ENCODE data around the gene FHL3. TPM values are rescaled to one million over a fixed set of nuclear protein-coding genes. Genes with fewer than 3 reads are reported as not detected.

Gene FHL3
- total and polyA plus RNA-seq, 2 donors (not counting 3 experiments of a cell fraction or from before 2014, with no cell fraction given): 26.1 to 58.7 TPM

DNA sequence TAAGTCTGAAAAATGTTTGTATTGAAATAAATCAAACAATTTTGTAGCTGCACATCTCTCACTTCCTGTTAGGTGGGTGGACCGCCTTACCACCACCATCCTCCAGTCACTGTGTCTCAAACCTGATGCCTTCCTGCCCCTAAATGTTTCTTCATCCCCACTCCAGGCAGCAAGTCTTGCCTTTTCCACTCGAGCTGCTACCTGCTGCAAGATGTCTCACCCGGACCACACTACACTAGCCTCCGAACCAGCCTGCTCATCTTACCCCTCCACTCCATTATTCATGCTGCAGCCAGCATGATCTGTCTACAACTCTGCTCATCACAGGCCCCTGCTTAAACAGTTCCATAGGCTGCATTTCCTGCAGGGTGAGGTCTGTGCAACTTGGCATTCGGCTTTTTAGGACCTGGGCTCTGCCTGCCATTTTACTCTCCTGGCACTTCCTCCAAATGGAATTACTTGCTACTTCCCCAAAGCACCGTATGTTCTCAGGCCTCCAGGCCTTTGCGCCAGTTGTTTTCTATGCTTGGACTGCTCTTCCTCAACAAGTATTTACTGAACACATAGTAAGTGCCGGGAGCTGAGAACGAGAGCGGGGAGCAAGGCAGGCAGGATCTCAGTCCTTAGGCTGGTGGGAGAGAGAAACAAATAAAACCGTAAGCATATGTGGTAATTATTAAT is 10.3 kb downstream of the FHL3 start:
- no peak overlapping the region for H3K4me2 ChIP-seq (ENCODE audit: insufficient read depth, low read length)
- DNase-seq (ENCODE audit: low read depth, low spot score): no peak
- CTCF ChIA-PET: interaction anchor here (0.6 kb wide), 1 partner anchor 756 kb away, joined by 3 read pairs; no protein-coding TSS in a partner anchor

DNA sequence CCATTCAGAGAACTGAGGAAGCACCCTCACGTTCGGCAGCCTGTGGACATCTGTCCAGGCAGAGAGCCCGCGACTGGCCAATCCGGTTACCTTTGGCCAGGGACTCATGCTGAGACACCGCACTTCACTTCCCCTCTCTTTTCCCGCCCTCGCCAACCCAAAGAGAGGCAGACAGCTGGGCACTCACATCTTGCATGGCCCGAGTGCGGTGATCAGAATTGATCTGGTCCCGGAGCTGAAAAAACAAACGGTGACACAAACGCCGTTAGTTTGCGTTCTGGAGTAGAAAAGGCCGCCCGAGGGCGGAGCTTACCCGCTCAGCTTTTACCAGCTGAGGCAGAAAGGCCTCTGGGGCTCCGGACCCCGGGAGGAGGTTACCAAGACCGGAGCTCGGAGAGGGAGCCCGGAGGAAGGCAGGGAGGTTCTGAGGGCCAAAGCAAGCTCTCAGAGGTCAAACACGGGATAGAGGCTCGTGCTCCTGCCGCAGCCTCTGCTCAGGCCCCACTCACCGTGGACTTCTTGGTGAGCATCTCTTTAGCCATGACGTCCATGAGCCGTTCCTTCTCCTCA is 15.9 kb downstream of the FHL3 start:
- H2AFZ ChIP-seq (ENCODE audit: low read depth, low read length): peak overlapping the region; percentile 32
- no peaks in the 10 kb centered on the region for H3K9me3 ChIP-seq (replicated peaks; ENCODE audit: control insufficient read depth, insufficient read depth, low read length)
- FAIRE-seq (peak; percentile 21), DNase-seq (ENCODE audit: low read depth, low spot score) (no peak)
- H3K4me1 ChIP-seq (ENCODE audit: control insufficient read depth, extremely low read depth, insufficient read depth, low read length): peaks cover 9% of the 10 kb centered on the region
- peaks cover 9 to 11% of the 10 kb centered on the region in 2 experiments for H3K36me3 ChIP-seq (ENCODE audit: control insufficient read depth in 2 of 2, extremely low read depth in 1 of 2, insufficient read depth in 2 of 2, low read length in 2 of 2)
- ChIA-PET POLR2A (interaction anchor here (0.7 to 1.0 kb wide), 2 partner anchors 12 to 21 kb away, joined by 4 to 5 read pairs; no protein-coding TSS in a partner anchor), CTCF (interaction anchor here (0.7 to 3.5 kb wide), 8 partner anchors 14 to 846 kb away, joined by 3 to 37 read pairs (median 5); partner anchors contain the start of genes MTF1 and UTP11)
- intact Hi-C loops (cut with micrococcal nuclease): no loop called here
- TF ChIP-seq, protein P1, sequence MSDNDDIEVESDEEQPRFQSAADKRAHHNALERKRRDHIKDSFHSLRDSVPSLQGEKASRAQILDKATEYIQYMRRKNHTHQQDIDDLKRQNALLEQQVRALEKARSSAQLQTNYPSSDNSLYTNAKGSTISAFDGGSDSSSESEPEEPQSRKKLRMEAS (IDR thresholded peaks at IDR 0.05; ENCODE audit: insufficient read depth, insufficient read length): no peak
- no peak for TF ChIP-seq JUN (IDR thresholded peaks at IDR 0.05; ENCODE audit: borderline replicate concordance, insufficient read depth, insufficient read length, low read depth)
- TF ChIP-seq EZH2 (IDR thresholded peaks at IDR 0.05; ENCODE audit: borderline replicate concordance, low read depth, low read length, severe bottlenecking): no peak
- TF ChIP-seq FOS (IDR thresholded peaks at IDR 0.05; ENCODE audit: borderline replicate concordance, insufficient read depth, low read length): no peak
- TF ChIP-seq POLR2AphosphoS5 (IDR thresholded peaks at IDR 0.05; ENCODE audit: insufficient read depth, low read depth, low read length): no peak
- TF ChIP-seq, protein P2, sequence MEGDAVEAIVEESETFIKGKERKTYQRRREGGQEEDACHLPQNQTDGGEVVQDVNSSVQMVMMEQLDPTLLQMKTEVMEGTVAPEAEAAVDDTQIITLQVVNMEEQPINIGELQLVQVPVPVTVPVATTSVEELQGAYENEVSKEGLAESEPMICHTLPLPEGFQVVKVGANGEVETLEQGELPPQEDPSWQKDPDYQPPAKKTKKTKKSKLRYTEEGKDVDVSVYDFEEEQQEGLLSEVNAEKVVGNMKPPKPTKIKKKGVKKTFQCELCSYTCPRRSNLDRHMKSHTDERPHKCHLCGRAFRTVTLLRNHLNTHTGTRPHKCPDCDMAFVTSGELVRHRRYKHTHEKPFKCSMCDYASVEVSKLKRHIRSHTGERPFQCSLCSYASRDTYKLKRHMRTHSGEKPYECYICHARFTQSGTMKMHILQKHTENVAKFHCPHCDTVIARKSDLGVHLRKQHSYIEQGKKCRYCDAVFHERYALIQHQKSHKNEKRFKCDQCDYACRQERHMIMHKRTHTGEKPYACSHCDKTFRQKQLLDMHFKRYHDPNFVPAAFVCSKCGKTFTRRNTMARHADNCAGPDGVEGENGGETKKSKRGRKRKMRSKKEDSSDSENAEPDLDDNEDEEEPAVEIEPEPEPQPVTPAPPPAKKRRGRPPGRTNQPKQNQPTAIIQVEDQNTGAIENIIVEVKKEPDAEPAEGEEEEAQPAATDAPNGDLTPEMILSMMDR (IDR thresholded peaks at IDR 0.05; ENCODE audit: extremely low read depth in 1 of 2, insufficient read depth in 1 of 2, low read depth in 1 of 2, low read length in 2 of 2): no peak
- no peak for TF ChIP-seq POLR2A (IDR thresholded peaks at IDR 0.05; ENCODE audit: low read depth, low read length)
- TF ChIP-seq MYC (IDR thresholded peaks at IDR 0.05; ENCODE audit: low read depth, low read length): no peak
- TF ChIP-seq GATA2 (IDR thresholded peaks at IDR 0.05; ENCODE audit: insufficient read depth, insufficient read length, low read depth, low read length): no peak
- BruUV-seq (replicated peaks): TSS peak; percentile 78
- H3K9me1 ChIP-seq (replicated peaks; ENCODE audit: control insufficient read depth, extremely low read depth, insufficient read depth, low read length): no peaks in the 10 kb centered on the region
- H3K27ac ChIP-seq (ENCODE audit: insufficient read depth, low read depth, low read length): peak overlapping the region; percentile 24
- H3K79me2 ChIP-seq (ENCODE audit: control insufficient read depth, insufficient read depth, low read length): peaks cover 22% of the 10 kb centered on the region
- peak overlapping the region; percentile 82 for H3K9ac ChIP-seq (replicated peaks; ENCODE audit: extremely low read depth, insufficient read depth, low read length)
- H3K4me2 ChIP-seq (ENCODE audit: insufficient read depth, low read length): peak overlapping the region; percentile 77
- H4K20me1 ChIP-seq (replicated peaks; ENCODE audit: control insufficient read depth, extremely low read depth, insufficient read depth, low read length): no peaks in the 10 kb centered on the region
- peak overlapping the region; percentile 78 to 81 (median 78) for H3K4me3 ChIP-seq (replicated peaks in 1 of 3; ENCODE audit: insufficient read depth in 1 of 3, low read depth in 1 of 3, low read length in 3 of 3)
- H3K27me3 ChIP-seq (ENCODE audit: control insufficient read depth in 2 of 2, insufficient read depth in 2 of 2, low read length in 2 of 2): no peaks in the 10 kb centered on the region
- dilution Hi-C loops (cut with MboI; ENCODE audit: extremely low pct_ligation_motif_present, low sequenced_read_pairs): no loop called here

More for the DNA sequence above, 10.3 kb downstream of the FHL3 start:
- Histone ChIP-seq H3K9ac (replicated peaks; ENCODE audit: extremely low read depth, insufficient read depth, low read length) (no peak overlapping the region), H3K9me3 (replicated peaks; ENCODE audit: control insufficient read depth, insufficient read depth, low read length) (no peaks in the 10 kb centered on the region), H3K9me1 (replicated peaks; ENCODE audit: control insufficient read depth, extremely low read depth, insufficient read depth, low read length) (no peaks in the 10 kb centered on the region), H3K4me1 (ENCODE audit: control insufficient read depth, extremely low read depth, insufficient read depth, low read length) (peaks cover 36% of the 10 kb centered on the region), H3K79me2 (ENCODE audit: control insufficient read depth, insufficient read depth, low read length) (peaks cover 7% of the 10 kb centered on the region), H3K27ac (ENCODE audit: insufficient read depth, low read depth, low read length) (no peak overlapping the region), H4K20me1 (replicated peaks; ENCODE audit: control insufficient read depth, extremely low read depth, insufficient read depth, low read length) (no peaks in the 10 kb centered on the region), H3K4me3 (replicated peaks in 1 of 3; ENCODE audit: insufficient read depth in 1 of 3, low read depth in 1 of 3, low read length in 3 of 3) (no peak overlapping the region), H3K36me3 (ENCODE audit: control insufficient read depth in 2 of 2, extremely low read depth in 1 of 2, insufficient read depth in 2 of 2, low read length in 2 of 2) (peaks cover 9 to 17% of the 10 kb centered on the region in 2 experiments), H3K27me3 (ENCODE audit: control insufficient read depth in 2 of 2, insufficient read depth in 2 of 2, low read length in 2 of 2) (no peaks in the 10 kb centered on the region), H2AFZ (ENCODE audit: low read depth, low read length) (no peak overlapping the region)
- dilution Hi-C loops (cut with MboI; ENCODE audit: extremely low pct_ligation_motif_present, low sequenced_read_pairs): no loop called here
- no peak for TF ChIP-seq FOS (IDR thresholded peaks at IDR 0.05; ENCODE audit: borderline replicate concordance, insufficient read depth, low read length)
- no TSS peak for BruUV-seq (replicated peaks)
- no peak for FAIRE-seq
- intact Hi-C loops (cut with micrococcal nuclease): loop anchor here (10.0 kb wide), 1 partner anchor 400 kb away; the partner anchor contains the start of gene GNL2
- POLR2A ChIA-PET: no interaction called here
